Effector memory CD4-positive, alpha-beta T cell (primary cell): ENCODE results near the gene SIVA1.
"Not testable (repeated sequence)": the region's sequence is repeated elsewhere in the genome, so short reads cannot be mapped to it uniquely, and the experiment has no call there.

ENCODE experiments used
- DNase-seq, 3 donors: peaks; one replicate each; pipeline ENCODE4 v3.0.0-alpha.2; 2020
- H3K27ac ChIP-seq: 2 replicates; pipeline ENCODE4 v1.7.0; 2013; ENCODE audit warnings: mild to moderate bottlenecking, low read length, moderate library complexity; ENCODE audit not compliant: insufficient read depth, poor library complexity, severe bottlenecking
- H3K27me3 ChIP-seq: replicated peaks from 2 replicates; pipeline ENCODE4 v1.7.0; 2013; ENCODE audit warnings: mild to moderate bottlenecking, low read length; ENCODE audit not compliant: insufficient read depth, control insufficient read depth, poor library complexity, severe bottlenecking
- H3K36me3 ChIP-seq: 2 replicates; pipeline ENCODE4 v1.7.0; 2013; ENCODE audit warnings: mild to moderate bottlenecking, low read length, moderate library complexity; ENCODE audit not compliant: control insufficient read depth, insufficient read depth
- H3K4me1 ChIP-seq: 2 replicates; pipeline ENCODE4 v1.7.0; 2013; ENCODE audit warnings: low read length, mild to moderate bottlenecking; ENCODE audit not compliant: control insufficient read depth, insufficient read depth, poor library complexity, severe bottlenecking
- H3K4me3 ChIP-seq: 2 replicates; pipeline ENCODE4 v1.7.0; 2013; ENCODE audit warnings: low read length, low read depth, mild to moderate bottlenecking; ENCODE audit not compliant: insufficient read depth, poor library complexity, severe bottlenecking
- H3K9me3 ChIP-seq: 2 replicates; pipeline ENCODE4 v1.7.0; 2013; ENCODE audit warnings: mild to moderate bottlenecking, low read length, moderate library complexity; ENCODE audit not compliant: control insufficient read depth

The SIVA1 gene

DNA sequence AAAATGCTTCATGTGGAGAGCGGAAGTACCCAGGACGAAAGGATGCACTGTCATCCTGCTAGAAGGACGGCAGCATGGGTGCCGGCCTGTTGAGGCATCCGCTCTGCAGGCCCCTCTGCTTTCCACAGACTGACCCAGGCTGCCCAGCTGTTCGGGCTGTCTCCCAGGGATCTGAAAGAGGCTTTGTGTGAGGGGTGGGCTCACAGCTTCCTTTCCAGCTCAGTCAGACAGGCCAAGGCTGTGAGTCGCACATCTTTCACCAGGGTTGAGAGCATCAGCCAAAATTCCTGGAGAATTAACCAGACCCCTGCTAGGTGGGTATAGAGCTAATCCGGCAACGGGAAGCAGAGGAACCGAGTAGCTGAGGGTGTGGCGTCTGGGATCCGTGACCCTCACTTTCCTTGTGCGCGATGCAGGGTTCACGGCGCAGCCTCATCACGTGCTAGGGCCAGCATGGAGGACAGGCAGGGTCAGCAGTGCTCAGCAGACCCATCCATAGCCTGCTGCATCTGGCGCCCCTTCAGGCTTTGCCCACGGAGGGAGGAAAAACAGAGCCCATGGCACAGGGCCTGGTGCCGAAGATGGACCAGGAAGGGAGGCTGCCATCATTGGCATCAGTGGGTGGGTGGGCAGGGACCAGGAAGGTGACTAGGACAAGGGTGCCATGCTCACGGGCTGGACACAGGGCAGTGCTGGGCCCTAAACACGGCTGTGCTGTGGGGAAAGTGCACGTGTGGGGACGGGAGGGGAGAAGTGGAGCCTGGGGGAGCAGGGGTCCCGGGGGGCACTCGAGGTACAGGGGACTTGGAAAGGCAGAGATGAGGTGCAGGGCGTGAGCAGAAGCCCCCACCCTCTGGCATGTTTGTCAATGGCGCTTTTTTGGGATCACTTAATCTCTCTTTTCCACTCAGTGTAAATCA lies 9.2 kb upstream of the SIVA1 start:
- Histone ChIP-seq H3K4me1 (peaks cover 3% of the 10 kb centered on the region), H3K27me3 (no peaks in the 10 kb centered on the region), H3K27ac (no peak overlapping the region), H3K4me3 (no peak overlapping the region), H3K36me3 (no peaks in the 10 kb centered on the region), H3K9me3 (no peaks in the 10 kb centered on the region)
- no peak for DNase-seq

DNA sequence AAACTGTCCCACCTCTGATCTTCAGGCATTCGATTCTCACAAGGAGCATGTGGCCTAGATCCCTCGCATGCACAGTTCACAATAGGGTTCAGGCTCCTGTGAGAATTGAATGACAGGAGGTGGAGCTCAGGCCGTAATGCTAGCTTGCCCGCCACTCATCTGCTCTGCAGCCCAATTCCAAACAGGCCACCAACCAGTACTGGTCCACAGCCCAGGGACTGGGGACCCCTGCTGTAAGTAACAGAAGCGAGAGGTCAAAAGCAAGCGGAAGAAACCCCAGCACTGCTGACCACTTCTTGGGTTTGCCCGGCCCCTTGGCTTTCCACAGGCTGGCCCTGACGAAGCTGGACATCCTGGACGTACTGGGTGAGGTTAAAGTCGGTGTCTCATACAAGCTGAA lies 8.5 kb upstream of the SIVA1 start:
- H3K9me3 ChIP-seq: no peaks in the 10 kb centered on the region
- no peaks in the 10 kb centered on the region for H3K27me3 ChIP-seq
- no peak for DNase-seq
- H3K4me1 ChIP-seq: peaks cover 3% of the 10 kb centered on the region
- no peaks in the 10 kb centered on the region for H3K36me3 ChIP-seq
- no peak overlapping the region for H3K27ac ChIP-seq
- H3K4me3 ChIP-seq: no peak overlapping the region

DNA sequence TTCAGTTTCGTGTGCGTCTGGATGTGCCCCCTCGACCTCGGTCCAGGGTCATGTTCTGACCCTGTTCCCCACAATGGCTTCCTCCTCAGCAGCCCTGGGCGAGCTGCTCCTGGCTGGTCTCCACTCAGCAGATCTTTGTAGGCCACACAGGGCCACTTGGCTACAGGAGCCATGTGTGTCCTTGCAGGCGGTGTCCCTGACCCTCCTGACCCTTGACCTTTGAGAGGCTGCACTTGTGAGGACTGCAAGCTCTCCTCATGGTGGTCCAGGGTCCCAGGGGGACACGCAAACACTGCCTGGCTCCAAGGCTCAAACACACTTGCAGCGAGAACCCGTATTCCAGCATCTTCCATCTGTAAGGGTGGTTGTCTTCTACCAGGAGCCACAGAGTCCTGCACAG lies 7.5 kb upstream of the SIVA1 start:
- H3K36me3 ChIP-seq: no peaks in the 10 kb centered on the region
- H3K27ac ChIP-seq: no peak overlapping the region
- no peaks in the 10 kb centered on the region for H3K27me3 ChIP-seq
- H3K9me3 ChIP-seq: no peaks in the 10 kb centered on the region
- H3K4me3 ChIP-seq: no peak overlapping the region
- H3K4me1 ChIP-seq: peaks cover 3% of the 10 kb centered on the region
- DNase-seq: no peak

DNA sequence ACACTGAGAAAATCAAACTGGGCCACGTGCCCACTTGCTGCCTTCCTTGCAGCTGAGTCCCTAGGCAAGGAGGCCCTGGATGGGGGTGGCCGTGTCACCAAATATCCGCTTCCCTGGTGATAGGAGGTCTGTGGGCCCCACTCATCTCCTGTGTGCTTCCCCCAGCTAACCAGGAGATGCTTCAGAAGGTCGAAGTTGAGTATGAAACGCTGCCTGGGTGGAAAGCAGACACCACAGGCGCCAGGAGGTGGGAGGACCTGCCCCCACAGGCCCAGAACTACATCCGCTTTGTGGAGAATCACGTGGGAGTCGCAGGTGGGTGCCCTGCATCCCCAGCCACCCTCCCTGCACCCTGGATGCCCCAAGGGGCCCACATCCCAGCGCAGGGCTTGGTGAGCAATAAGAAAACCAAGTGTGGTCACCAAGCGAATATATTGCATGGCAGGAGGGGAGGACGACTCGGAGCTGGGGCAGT lies 6.8 kb upstream of the SIVA1 start:
- Histone ChIP-seq H3K27ac (no peak overlapping the region), H3K9me3 (no peaks in the 10 kb centered on the region), H3K4me1 (peaks cover 3% of the 10 kb centered on the region), H3K27me3 (no peaks in the 10 kb centered on the region), H3K4me3 (no peak overlapping the region), H3K36me3 (no peaks in the 10 kb centered on the region)
- no peak for DNase-seq

DNA sequence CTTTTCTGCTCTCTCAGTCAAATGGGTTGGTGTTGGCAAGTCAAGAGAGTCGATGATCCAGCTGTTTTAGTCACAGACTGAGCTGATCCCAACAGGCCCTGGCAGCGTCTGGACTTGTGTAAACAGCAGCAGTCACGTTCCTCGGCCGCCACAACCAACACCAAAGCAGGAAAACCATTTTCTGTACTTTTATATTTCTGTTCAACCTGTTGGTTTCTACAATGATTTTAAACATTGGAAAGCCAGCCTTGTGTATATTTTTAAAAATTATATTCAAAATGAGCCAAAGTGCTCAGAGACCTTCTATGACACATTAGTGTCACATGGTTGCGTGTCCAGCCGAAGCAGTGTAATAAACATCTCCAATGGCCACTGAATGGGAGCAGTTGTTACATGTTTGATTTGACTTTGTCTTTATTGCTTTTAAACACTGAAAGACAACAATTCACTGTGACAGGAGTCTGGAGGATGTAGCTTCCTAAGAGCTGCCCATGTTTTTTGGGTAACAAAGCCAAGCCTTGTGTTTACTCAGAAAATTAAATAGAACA lies 5.9 kb upstream of the SIVA1 start:
- no peak overlapping the region for H3K27ac ChIP-seq
- no peak for DNase-seq
- H3K9me3 ChIP-seq: no peaks in the 10 kb centered on the region
- H3K4me1 ChIP-seq: peaks cover 5% of the 10 kb centered on the region
- H3K27me3 ChIP-seq: no peaks in the 10 kb centered on the region
- no peak overlapping the region for H3K4me3 ChIP-seq
- H3K36me3 ChIP-seq: no peaks in the 10 kb centered on the region

DNA sequence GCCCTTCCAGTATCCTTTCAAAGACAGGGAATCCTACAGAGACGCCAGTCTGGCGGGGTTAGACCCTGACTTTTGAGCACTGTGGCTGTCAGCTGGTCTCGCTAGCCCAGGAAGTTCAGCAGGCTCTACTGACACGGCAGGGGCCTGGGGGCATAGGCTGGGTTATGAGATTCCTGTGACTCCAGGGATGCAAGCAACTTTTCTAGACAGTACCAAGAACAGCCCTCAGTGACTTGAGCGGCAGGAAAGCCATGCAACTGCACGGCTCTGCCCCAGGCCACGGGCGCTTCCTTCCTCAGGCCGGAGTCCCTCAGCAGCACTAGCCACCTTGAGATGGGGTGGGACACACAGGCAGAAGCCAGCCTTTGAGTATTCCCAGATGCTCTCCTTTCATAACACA lies 5.1 kb upstream of the SIVA1 start:
- Histone ChIP-seq H3K4me3 (no peak overlapping the region), H3K27ac (no peak overlapping the region), H3K36me3 (no peaks in the 10 kb centered on the region), H3K4me1 (peaks cover 7% of the 10 kb centered on the region), H3K9me3 (no peaks in the 10 kb centered on the region), H3K27me3 (no peaks in the 10 kb centered on the region)
- DNase-seq: no peak

DNA sequence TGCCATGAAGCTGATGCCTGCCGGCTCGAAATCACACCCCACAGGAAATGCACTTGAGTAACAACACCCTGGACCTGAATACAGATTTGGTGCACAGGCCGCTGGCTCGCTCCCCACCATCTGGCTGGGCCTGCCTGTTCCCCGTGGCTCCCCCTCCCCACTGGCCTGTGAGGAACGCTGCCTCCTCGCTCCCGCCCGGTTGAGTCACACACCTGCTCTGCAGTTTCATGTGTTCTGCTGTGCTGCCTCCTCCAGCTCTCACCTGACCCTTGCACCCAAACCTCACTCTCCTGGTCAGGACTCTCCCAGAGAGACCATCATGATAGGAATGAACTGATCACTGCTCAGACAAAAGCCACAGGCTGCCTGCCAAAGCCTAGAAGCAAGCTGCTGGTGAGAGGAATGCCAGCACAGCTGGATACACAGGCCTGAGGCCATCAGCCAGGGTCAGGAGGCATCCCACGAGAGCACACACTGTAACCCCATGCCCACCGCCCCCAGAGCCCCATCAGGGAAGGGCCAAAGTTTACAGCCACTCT lies 3.8 kb upstream of the SIVA1 start:
- no peaks in the 10 kb centered on the region for H3K27me3 ChIP-seq
- H3K27ac ChIP-seq: no peak overlapping the region
- H3K9me3 ChIP-seq: no peaks in the 10 kb centered on the region
- peaks cover 13% of the 10 kb centered on the region for H3K4me1 ChIP-seq
- H3K36me3 ChIP-seq: no peaks in the 10 kb centered on the region
- no peak for DNase-seq
- no peak overlapping the region for H3K4me3 ChIP-seq

DNA sequence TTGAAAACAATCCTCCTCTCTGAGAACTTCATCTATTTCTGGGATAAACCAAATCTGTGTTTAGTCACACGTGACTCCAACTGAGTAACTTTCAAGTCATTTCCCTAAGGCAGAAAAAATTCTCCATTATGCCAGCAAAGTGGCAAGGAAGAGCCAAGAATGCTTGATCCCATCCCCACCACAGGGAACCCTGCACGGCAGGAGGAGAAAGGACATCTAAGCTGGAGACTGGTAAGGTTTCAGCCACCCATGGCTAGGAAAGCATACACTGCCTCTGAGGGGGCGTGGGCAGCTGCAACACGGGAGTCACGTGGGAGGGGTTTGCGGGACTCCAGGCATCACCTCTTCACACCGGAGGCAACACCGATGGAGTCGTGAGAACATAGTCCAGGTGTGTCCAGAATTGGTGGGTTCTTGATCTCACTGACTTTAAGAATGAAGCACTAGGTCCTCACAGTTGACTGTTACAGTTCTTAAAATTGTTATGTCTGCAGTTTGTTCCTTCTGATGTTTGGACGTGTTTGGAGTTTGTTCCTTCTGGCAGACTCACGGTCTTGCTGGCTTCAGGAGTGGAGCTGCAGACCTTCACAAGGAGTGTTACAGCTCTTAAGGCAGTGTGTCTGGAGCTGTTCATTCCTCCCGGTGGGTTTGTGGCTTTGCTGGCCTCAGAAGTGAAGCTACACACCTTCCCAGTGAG lies 2.7 kb upstream of the SIVA1 start:
- H3K4me1 ChIP-seq: peaks cover 23% of the 10 kb centered on the region
- no peaks in the 10 kb centered on the region for H3K27me3 ChIP-seq
- no peak overlapping the region for H3K27ac ChIP-seq
- H3K9me3 ChIP-seq: no peaks in the 10 kb centered on the region
- H3K4me3 ChIP-seq: no peak overlapping the region
- no peaks in the 10 kb centered on the region for H3K36me3 ChIP-seq
- DNase-seq: no peak

DNA sequence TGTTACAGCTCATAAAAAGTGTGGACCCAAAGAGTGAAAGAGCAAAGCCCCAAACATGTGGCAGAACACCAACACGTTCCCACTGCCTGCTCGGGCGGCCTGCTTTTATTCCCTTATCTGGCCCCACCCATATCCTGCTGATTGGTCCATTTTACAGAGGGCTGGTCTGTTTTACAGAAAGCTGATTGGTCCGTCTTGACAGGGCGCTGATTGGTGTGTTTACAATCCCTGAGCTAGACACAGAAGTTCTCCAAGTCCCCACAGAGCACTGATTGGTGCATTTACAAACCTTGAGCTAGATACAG lies 2.2 kb upstream of the SIVA1 start:
- not testable (repeated sequence) for H3K27ac ChIP-seq, DNase-seq

More for the DNA sequence above, 2.2 kb upstream of the SIVA1 start:
- H3K27me3 ChIP-seq, H3K36me3 ChIP-seq, H3K9me3 ChIP-seq, H3K4me3 ChIP-seq: not testable (repeated sequence)
- H3K4me1 ChIP-seq: peaks cover 24% of the 10 kb centered on the region
